ENCODE results near the gene CDH15. TPM values are rescaled to one million over a fixed set of nuclear protein-coding genes. Genes with fewer than 3 reads are reported as not detected.
A peak's percentile ranks its signal among the peaks of the same experiment; 100 is the strongest.

CDH15 gene
- total and polyA plus RNA-seq, 2 of the 13 experiments (the other 11 are each of a cell fraction or from before 2014, with no cell fraction given): 0.74 to 2.2 TPM

- TF ChIP-seq ZNF670 (CRISPR knock-in tag; IDR thresholded peaks at IDR 0.05; ENCODE audit: borderline replicate concordance) (no peak), PRDM15 (CRISPR knock-in tag; IDR thresholded peaks at IDR 0.05) (no peak), ZBTB43 (CRISPR knock-in tag; conservative IDR thresholded peaks at IDR 0.05) (0 out of 2 replicates have a peak, but pooled peaks have one; percentile 44), NRL (CRISPR knock-in tag; IDR thresholded peaks at IDR 0.05; ENCODE audit: borderline replicate concordance) (peak; percentile 89; the same call in 1 of the 2 replicates), ZNF510 (CRISPR knock-in tag; IDR thresholded peaks at IDR 0.05; ENCODE audit: low read depth) (no peak), RCOR2 (CRISPR knock-in tag; IDR thresholded peaks at IDR 0.05) (no peak), SKIL (CRISPR knock-in tag; IDR thresholded peaks at IDR 0.05; ENCODE audit: borderline replicate concordance) (no peak), EHMT2 (IDR thresholded peaks at IDR 0.05; ENCODE audit: borderline replicate concordance, low read depth, low read length) (no peak), ELF3 (CRISPR knock-in tag; IDR thresholded peaks at IDR 0.05) (no peak), HDAC1 (CRISPR knock-in tag; IDR thresholded peaks at IDR 0.05) (0 out of 2 replicates have a peak, but pooled peaks have one; percentile 24), PCBP1 (IDR thresholded peaks at IDR 0.05; ENCODE audit: borderline replicate concordance, low read depth, low read length) (no peak), NFIC (IDR thresholded peaks at IDR 0.05; ENCODE audit: low read length) (no peak), TMF1 (CRISPR knock-in tag; IDR thresholded peaks at IDR 0.05; ENCODE audit: low read depth) (no peak), ZFP36L1 (CRISPR knock-in tag; IDR thresholded peaks at IDR 0.05) (no peak), MTF2 (CRISPR knock-in tag; IDR thresholded peaks at IDR 0.05; ENCODE audit: borderline replicate concordance) (no peak), ZNF503 (CRISPR knock-in tag; IDR thresholded peaks at IDR 0.05) (no peak), ZNF234 (CRISPR knock-in tag; conservative IDR thresholded peaks at IDR 0.05) (no peak)
Observed at GRCh38 chr16:89190150-89190958, 18.8 kb downstream of the CDH15 start (continued).
